Stimulated activated naive B cell treated with anti-CD40 and anti-IgM and Interleukin-4, amounts not matched to agents 10 μg/mL and 1 μg/mL and 100 μg/mL, for 72 hours (primary cell): Measurements from ENCODE around the gene RPL27.

ENCODE experiments used
- ATAC-seq, 2 donors: fragments of 150-1000 bp; cut with Tn5 transposase; replicated peaks; 2 replicates each; pipeline ENCODE4 v1.10.0; 2021; ENCODE audit warnings: moderate library complexity in 1 of 2
- DNase-seq: peaks from one replicate; pipeline ENCODE4 v3.0.0; 2021
- H3K27ac Mint-ChIP-seq: one replicate; pipeline ENCODE4 v1.8.0; 2022; ENCODE audit warnings: mild to moderate bottlenecking, mixed read lengths
- H3K27me3 Mint-ChIP-seq, 2 donors: one replicate each; pipeline ENCODE4 v1.8.0; 2022; ENCODE audit warnings: mixed read lengths in 2 of 2
- H3K36me3 Mint-ChIP-seq, 2 donors: one replicate each; pipeline ENCODE4 v1.8.0; 2022; ENCODE audit warnings: mixed read lengths in 2 of 2, mild to moderate bottlenecking in 1 of 2
- H3K4me1 Mint-ChIP-seq, 2 donors: one replicate each; pipeline ENCODE4 v1.8.0; 2022; ENCODE audit warnings: mixed read lengths in 2 of 2, mild to moderate bottlenecking in 1 of 2
- H3K4me3 Mint-ChIP-seq, 2 donors: one replicate each; pipeline ENCODE4 v1.8.0; 2022; ENCODE audit warnings: mild to moderate bottlenecking in 2 of 2, mixed read lengths in 2 of 2, moderate library complexity in 1 of 2
- H3K9me3 Mint-ChIP-seq, 2 donors: one replicate each; pipeline ENCODE4 v1.8.0; 2022; ENCODE audit warnings: mixed read lengths in 2 of 2, mild to moderate bottlenecking in 1 of 2

RPL27 gene

GRCh38 chr17:43010667-43011308 lies 12.6 kb downstream of the RPL27 start:
- H3K27me3 Mint-ChIP-seq = no peaks in the 10 kb centered on the region
- H3K27ac Mint-ChIP-seq = peak overlapping the region; percentile 5
- peaks cover 26 to 41% of the 10 kb centered on the region in 2 donors for H3K36me3 Mint-ChIP-seq
- DNase-seq = no peak
- H3K4me1 Mint-ChIP-seq = peaks cover 12 to 37% of the 10 kb centered on the region in 2 donors
- no peak overlapping the region for H3K4me3 Mint-ChIP-seq
- no peak for ATAC-seq
- no peaks in the 10 kb centered on the region for H3K9me3 Mint-ChIP-seq

DNA sequence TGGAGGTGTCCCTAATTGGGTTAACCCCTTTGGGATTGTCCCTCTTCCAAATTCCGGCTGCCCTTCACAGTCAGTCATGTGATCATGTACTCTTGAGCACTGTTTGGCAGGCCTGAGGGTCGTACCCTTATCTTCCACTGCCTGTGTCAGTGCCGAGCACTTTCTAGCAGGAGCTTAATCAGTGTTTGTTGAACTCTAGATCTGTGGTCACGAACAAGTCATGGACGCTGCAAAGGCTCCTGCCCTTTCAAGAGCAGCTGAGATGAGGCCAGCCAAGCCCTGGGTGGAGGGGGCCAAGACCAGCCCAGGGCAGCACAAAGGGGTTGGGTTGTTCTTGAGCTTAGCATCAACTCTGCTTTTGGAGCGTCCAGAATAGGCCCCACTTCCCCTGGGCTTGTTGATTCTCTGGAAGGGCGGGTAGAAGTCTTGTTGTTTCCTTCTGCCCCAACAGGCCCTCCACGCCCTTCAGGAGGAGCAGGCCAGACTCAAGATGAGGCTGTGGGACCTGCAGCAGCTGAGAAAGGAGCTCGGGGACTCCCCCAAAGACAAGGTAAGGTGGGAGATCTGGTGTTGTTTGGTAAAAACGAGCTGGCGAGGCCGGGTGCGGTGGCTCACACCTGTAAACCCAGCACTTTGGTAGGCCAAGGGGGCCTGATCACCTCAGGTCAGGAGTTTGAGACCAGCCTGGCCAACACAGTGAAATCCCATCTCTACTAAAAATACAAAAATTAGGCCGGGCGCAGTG lies 13.7 kb downstream of the RPL27 start:
- DNase-seq = no peak
- no peaks in the 10 kb centered on the region for H3K9me3 Mint-ChIP-seq
- ATAC-seq = no peak
- peaks cover 26 to 37% of the 10 kb centered on the region in 2 donors for H3K36me3 Mint-ChIP-seq
- H3K4me1 Mint-ChIP-seq = peaks cover 9 to 32% of the 10 kb centered on the region in 2 donors
- H3K27ac Mint-ChIP-seq = peak overlapping the region; percentile 20
- H3K4me3 Mint-ChIP-seq = no peak overlapping the region
- no peaks in the 10 kb centered on the region for H3K27me3 Mint-ChIP-seq

DNA sequence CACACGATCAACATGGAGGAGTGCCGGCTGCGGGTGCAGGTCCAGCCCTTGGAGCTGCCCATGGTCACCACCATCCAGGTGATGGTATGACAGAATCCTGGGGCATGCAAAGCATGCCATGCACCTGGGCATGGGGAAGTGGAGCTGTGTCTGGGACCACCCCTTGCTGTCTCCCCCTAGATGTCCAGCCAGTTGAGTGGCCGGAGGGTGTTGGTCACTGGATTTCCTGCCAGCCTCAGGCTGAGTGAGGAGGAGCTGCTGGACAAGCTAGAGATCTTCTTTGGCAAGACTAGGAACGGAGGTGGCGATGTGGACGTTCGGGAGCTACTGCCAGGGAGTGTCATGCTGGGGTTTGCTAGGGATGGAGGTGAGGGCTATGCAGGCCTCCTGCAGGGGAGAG lies 15.1 kb downstream of the RPL27 start:
- ATAC-seq = no peak
- Mint-ChIP-seq H3K27ac (peak overlapping the region; percentile 53), H3K4me3 (no peak overlapping the region), H3K9me3 (no peaks in the 10 kb centered on the region), H3K36me3 (peaks cover 26 to 37% of the 10 kb centered on the region in 2 donors), H3K27me3 (no peaks in the 10 kb centered on the region), H3K4me1 (peaks cover 11 to 32% of the 10 kb centered on the region in 2 donors)
- no peak for DNase-seq

- Mint-ChIP-seq H3K27me3 (no peaks in the 10 kb centered on the region), H3K27ac (peak overlapping the region; percentile 47), H3K9me3 (no peaks in the 10 kb centered on the region), H3K4me1 (peaks cover 11 to 32% of the 10 kb centered on the region in 2 donors), H3K36me3 (peaks cover 26 to 37% of the 10 kb centered on the region in 2 donors), H3K4me3 (no peak overlapping the region)
- no peak for DNase-seq
- ATAC-seq = no peak
Observed at GRCh38 chr17:43014020-43014648, 15.9 kb downstream of the RPL27 start.

- Mint-ChIP-seq H3K4me1 (peaks cover 15 to 37% of the 10 kb centered on the region in 2 donors), H3K27me3 (no peaks in the 10 kb centered on the region)
Observed at GRCh38 chr17:43014649-43015542, 16.7 kb downstream of the RPL27 start.

GRCh38 chr17:43015579-43015978 lies 17.4 kb downstream of the RPL27 start:
- Mint-ChIP-seq H3K9me3 (no peaks in the 10 kb centered on the region), H3K27me3 (no peaks in the 10 kb centered on the region), H3K27ac (no peak overlapping the region), H3K36me3 (peaks cover 26 to 36% of the 10 kb centered on the region in 2 donors), H3K4me1 (peaks cover 10 to 31% of the 10 kb centered on the region in 2 donors), H3K4me3 (no peak overlapping the region)
- DNase-seq (no peak), ATAC-seq (no peak)

More at GRCh38 chr17:43014649-43015542, 16.7 kb downstream of the RPL27 start:
- ATAC-seq = no peak
- H3K27ac Mint-ChIP-seq = peak overlapping the region; percentile 62
- peaks cover 26 to 37% of the 10 kb centered on the region in 2 donors for H3K36me3 Mint-ChIP-seq
- DNase-seq = no peak
- H3K4me3 Mint-ChIP-seq = peak overlapping the region in 1 of 2 donors; percentile 16
- H3K9me3 Mint-ChIP-seq = no peaks in the 10 kb centered on the region

DNA sequence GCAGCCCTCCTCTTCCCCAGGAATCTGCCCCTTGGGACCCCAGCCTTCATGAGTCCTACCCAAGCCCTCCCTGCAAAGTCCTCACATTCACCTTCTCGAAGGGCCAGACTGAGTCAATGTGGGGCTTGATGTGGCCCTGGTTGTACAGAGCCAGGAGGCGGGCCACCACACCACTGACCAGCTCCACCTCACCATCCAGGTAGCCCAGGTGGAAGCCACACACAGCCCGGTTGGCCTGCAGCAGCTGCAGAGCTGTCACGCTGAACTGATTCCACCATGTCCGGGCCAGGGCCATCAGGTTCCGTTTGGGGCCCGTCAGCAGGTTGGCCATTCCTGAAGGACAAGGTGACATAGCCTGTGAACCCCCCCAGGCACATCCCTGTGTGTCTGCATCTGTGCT lies 18.0 kb downstream of the RPL27 start:
- no peaks in the 10 kb centered on the region for H3K27me3 Mint-ChIP-seq
- ATAC-seq (no peak), DNase-seq (no peak)
- no peaks in the 10 kb centered on the region for H3K9me3 Mint-ChIP-seq
- peaks cover 26 to 34% of the 10 kb centered on the region in 2 donors for H3K36me3 Mint-ChIP-seq
- H3K27ac Mint-ChIP-seq = no peak overlapping the region
- H3K4me3 Mint-ChIP-seq = no peak overlapping the region
- H3K4me1 Mint-ChIP-seq = peaks cover 11 to 32% of the 10 kb centered on the region in 2 donors

- Mint-ChIP-seq H3K27ac (peak overlapping the region; percentile 32), H3K36me3 (peaks cover 18 to 21% of the 10 kb centered on the region in 2 donors), H3K27me3 (no peaks in the 10 kb centered on the region), H3K9me3 (no peaks in the 10 kb centered on the region), H3K4me1 (peaks cover 13 to 42% of the 10 kb centered on the region in 2 donors), H3K4me3 (no peak overlapping the region)
- DNase-seq (no peak), ATAC-seq (no peak)
Observed at GRCh38 chr17:43018008-43018853, 20.0 kb downstream of the RPL27 start.

- ATAC-seq = no peak
Observed at GRCh38 chr17:43018932-43019331, 20.7 kb downstream of the RPL27 start.

DNA sequence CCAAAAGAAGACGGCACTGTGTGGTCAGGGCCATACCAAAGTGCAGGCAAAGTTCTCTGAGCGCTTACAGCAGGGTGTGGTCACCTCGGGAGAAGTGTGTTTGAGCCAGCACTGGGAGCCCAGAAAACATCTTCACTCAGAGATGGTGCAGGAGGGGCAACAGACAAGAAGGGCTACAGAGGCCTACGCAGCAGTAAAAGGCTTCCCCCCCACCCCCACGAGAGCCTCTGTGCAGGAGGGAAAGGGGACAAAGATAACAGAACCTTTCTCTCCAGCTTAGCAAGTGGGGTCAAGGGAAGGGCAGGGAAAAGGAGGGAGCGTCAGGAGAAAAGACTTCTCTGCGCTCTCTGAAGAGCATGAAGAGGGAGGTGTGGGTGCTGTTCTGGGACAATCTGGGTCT lies 21.2 kb downstream of the RPL27 start:
- DNase-seq (no peak), ATAC-seq (no peak)
- Mint-ChIP-seq H3K27ac (no peak overlapping the region), H3K27me3 (no peaks in the 10 kb centered on the region), H3K9me3 (no peaks in the 10 kb centered on the region), H3K4me1 (peaks cover 15 to 46% of the 10 kb centered on the region in 2 donors), H3K4me3 (peak overlapping the region in 1 of 2 donors; percentile 26), H3K36me3 (peaks cover 9 to 15% of the 10 kb centered on the region in 2 donors)

More at GRCh38 chr17:43018932-43019331, 20.7 kb downstream of the RPL27 start:
- DNase-seq = no peak
- Mint-ChIP-seq H3K27me3 (no peaks in the 10 kb centered on the region), H3K9me3 (no peaks in the 10 kb centered on the region), H3K4me3 (no peak overlapping the region), H3K4me1 (peaks cover 13 to 42% of the 10 kb centered on the region in 2 donors), H3K27ac (no peak overlapping the region), H3K36me3 (peaks cover 12 to 16% of the 10 kb centered on the region in 2 donors)

DNA sequence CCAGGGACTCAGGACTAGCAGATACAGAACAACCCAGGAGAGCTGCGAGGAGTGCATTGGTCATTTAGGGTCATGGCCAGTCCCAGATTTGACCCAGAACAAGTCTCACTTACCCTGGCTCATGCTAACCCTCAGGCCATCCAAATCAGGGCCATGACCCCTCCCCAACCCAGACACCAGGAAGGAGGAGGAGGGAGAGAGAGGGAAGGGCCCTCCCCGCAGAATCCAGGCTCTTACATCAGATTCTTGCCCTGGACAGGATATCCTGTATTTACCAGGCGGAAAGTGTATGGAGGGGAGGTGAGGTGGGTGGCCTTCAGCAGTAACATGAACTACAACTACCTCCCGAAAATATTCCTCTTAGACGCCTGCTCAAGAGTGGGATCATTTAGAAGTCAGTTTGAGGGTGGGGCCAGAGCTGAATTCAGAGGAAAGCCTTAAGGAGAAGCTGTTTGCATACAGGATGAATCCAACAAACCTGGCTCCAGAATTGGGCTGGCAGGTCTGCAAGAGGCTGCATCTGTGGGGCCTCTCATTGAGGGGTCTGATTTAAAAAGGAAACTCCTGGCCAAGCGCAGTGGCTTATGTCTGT lies 21.9 kb downstream of the RPL27 start:
- Mint-ChIP-seq H3K4me1 (peaks cover 18 to 50% of the 10 kb centered on the region in 2 donors), H3K4me3 (peak overlapping the region; percentile 87 to 93), H3K27ac (no peak overlapping the region), H3K36me3 (peaks cover 6 to 8% of the 10 kb centered on the region in 2 donors), H3K9me3 (no peaks in the 10 kb centered on the region), H3K27me3 (no peaks in the 10 kb centered on the region)
- DNase-seq = no peak
- ATAC-seq = no peak

DNA sequence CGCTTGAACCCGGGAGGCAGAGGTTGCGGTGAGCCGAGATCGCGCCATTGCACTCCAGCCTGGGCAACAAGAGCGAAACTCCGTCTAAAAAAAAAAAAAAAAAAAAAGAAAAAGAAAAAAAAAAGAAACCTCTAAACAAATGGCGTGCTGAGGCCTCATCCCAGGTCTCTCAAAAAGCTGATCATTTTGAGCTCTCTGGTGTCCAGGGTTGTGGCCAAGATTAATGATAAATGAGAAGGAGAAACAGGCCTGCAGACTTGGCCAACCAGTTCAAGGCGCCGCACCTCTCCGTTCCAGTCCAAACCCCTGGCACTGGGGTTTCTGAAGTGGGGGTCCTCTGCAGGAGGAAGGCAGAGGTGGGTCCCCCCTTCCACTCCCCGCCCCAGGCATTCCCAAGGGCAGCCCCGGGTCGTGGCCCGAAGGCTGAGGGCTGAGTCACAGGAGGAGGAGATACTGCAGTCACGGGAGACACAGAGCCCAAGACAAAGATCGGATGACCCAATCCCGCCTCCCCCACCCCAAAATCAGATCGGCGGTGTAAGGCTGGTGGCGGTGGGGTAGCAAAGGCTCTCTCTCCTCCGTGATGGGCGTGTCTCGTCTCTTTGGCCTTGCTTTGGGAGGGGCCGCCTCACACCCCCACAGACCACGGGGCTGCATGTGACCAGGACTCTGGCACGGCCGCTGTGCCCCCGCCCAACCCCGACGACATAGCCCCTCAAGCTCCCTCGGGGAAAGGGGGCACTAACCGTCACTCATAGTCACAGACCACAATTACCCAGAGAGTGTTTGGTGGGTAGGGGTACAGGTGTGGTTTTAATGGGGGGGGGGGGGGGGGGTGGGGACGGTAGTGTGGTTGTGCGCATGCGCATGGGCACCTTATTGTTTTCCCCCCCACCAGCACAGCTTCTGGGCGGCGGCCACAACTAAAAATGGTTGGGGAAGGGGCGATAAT lies 22.8 kb downstream of the RPL27 start:
- ATAC-seq (no peak), DNase-seq (peak; percentile 27)
- peak overlapping the region; percentile 87 to 93 for H3K4me3 Mint-ChIP-seq
- peaks cover 22 to 46% of the 10 kb centered on the region in 2 donors for H3K4me1 Mint-ChIP-seq
- peaks cover 1 to 2% of the 10 kb centered on the region in 2 donors for H3K36me3 Mint-ChIP-seq
- H3K27ac Mint-ChIP-seq = peak overlapping the region; percentile 96
- no peaks in the 10 kb centered on the region for H3K9me3 Mint-ChIP-seq
- H3K27me3 Mint-ChIP-seq = no peaks in the 10 kb centered on the region
